GM12891 (cell line): ENCODE results near the gene TECTA.
"Not testable (repeated sequence)": the region's sequence is repeated elsewhere in the genome, so short reads cannot be mapped to it uniquely, and the experiment has no call there.

Experiments
- POLR2A ChIP-seq: IDR thresholded peaks from 2 replicates; pipeline ENCODE4 v1.6.1; 2011; ENCODE audit warnings: low read depth, low read length, control low read depth
- POLR2AphosphoS5 ChIP-seq: IDR thresholded peaks from 2 replicates; pipeline ENCODE4 v1.6.1; 2011; ENCODE audit warnings: low read depth, low read length, control low read depth
- POU2F2 ChIP-seq: IDR thresholded peaks from 2 replicates; pipeline ENCODE4 v1.6.1; 2011; ENCODE audit warnings: low read depth, mild to moderate bottlenecking, control low read depth, low read length, moderate library complexity
- SPI1 ChIP-seq: IDR thresholded peaks from 2 replicates; pipeline ENCODE4 v1.6.1; 2011; ENCODE audit warnings: low read depth, low read length, control low read depth
- TAF1 ChIP-seq: IDR thresholded peaks from 2 replicates; pipeline ENCODE4 v1.6.1; 2011; ENCODE audit warnings: low read depth, low read length, control low read depth

- TF ChIP-seq TAF1, POLR2A, POLR2AphosphoS5, POU2F2, SPI1: not testable (repeated sequence)
Measured at GRCh38 chr11:121115024-121115423, 14.0 kb downstream of the TECTA start.
